Left lung (tissue), 10 donors: ENCODE data around the gene MICAL2. TPM values are rescaled to one million over a fixed set of nuclear protein-coding genes. Genes with fewer than 3 reads are reported as not detected.
A peak's percentile ranks its signal among the peaks of the same experiment; 100 is the strongest.

Source experiments
- ATAC-seq: fragments of 200-7000 bp; cut with Tn5 transposase; one replicate; pipeline ENCODE4 v1.9.1; 2020; ENCODE audit warnings: moderate library complexity
- DNase-seq, 4 donors: peaks; one replicate each; pipeline ENCODE4 v3.0.0-alpha.2; 2013 to 2020
- H3K27ac ChIP-seq, 2 donors: fragments of 200-600 bp; sonication (generic) in 1 of 2; one replicate each; pipeline versions ENCODE4 v1.5.0 to v1.8.0; 2020 to 2021
- H3K27me3 ChIP-seq, 2 donors: fragments of 200-600 bp; sonication (generic) in 1 of 2; one replicate each; pipeline versions ENCODE4 v1.5.0 to v1.8.0; 2020 to 2021
- H3K36me3 ChIP-seq, 2 donors: fragments of 200-600 bp; sonication (generic) in 1 of 2; one replicate each; pipeline versions ENCODE4 v1.5.0 to v1.8.0; 2020 to 2021
- H3K4me1 ChIP-seq, 2 donors: fragments of 200-600 bp; one replicate each; pipeline ENCODE4 v1.8.0; 2021
- H3K4me3 ChIP-seq, 2 donors: fragments of 200-600 bp; sonication (generic) in 1 of 2; one replicate each; pipeline versions ENCODE4 v1.5.0 to v1.8.0; 2020 to 2021; ENCODE audit warnings: mild to moderate bottlenecking in 1 of 2
- H3K9me3 ChIP-seq, 2 donors: fragments of 200-600 bp; sonication (generic) in 1 of 2; one replicate each; pipeline versions ENCODE4 v1.5.0 to v1.8.0; 2020 to 2021
- CTCF ChIP-seq, 2 donors: fragments of 200-600 bp; sonication (generic) in 1 of 2; IDR thresholded peaks; one replicate each; pipeline versions ENCODE4 v1.5.0 to v1.8.0; 2021; ENCODE audit warnings: antibody characterized with exemption in 2 of 2
- intact Hi-C, 2 donors: fragments of 100-400 bp; cut with DNase I; formaldehyde crosslinking; loops; one replicate each; pipeline versions ENCODE4 v1.11.2 to v1.14.2; 2022
- polyA plus RNA-seq, 6 donors: library from polyadenylated mRNA; unstranded; fragments of 120-200 nt; gene quantifications; one replicate each; pipeline ENCODE4 v1.2.1, GENCODE V29; 2013; ENCODE audit not compliant: insufficient read length in 6 of 6
- total RNA-seq, 2 donors: library from RNA; stranded (reverse); fragmentation: NEBNext Ultra II Directional; extraction: Animal tissue kit (Norgen Biotek cat#: 25700); gene quantifications; one replicate each; pipeline ENCODE4 v1.2.1, GENCODE V29; 2021
- donor health status: DM: no; HTN: yes; CAD: no.
- donor health status: DM: no; HTN: no; CAD: no.

MICAL2 gene
- total and polyA plus RNA-seq, 8 donors: 49.8 to 293 (median 89.4) TPM

GRCh38 chr11:12090761-12091258 lies 19.6 kb upstream of the MICAL2 start:
- peak; percentile 82 for ATAC-seq
- intact Hi-C loops: no loop called here
- no peaks in the 10 kb centered on the region for H3K36me3 ChIP-seq
- peak overlapping the region; percentile 45 to 85 for H3K27ac ChIP-seq
- peaks cover 35 to 76% of the 10 kb centered on the region in 2 donors for H3K4me1 ChIP-seq
- peak in 2 of 4 donors; percentile 83 to 84 for DNase-seq
- H3K9me3 ChIP-seq: no peaks in the 10 kb centered on the region
- no peak for TF ChIP-seq CTCF (IDR thresholded peaks at IDR 0.05)
- H3K27me3 ChIP-seq: no peaks in the 10 kb centered on the region
- no peak overlapping the region for H3K4me3 ChIP-seq

GRCh38 chr11:12091956-12092558 lies 18.3 kb upstream of the MICAL2 start:
- Histone ChIP-seq H3K36me3 (no peaks in the 10 kb centered on the region), H3K9me3 (no peaks in the 10 kb centered on the region), H3K27ac (peak overlapping the region in 1 of 2 donors; percentile 85), H3K4me1 (peaks cover 23 to 64% of the 10 kb centered on the region in 2 donors), H3K4me3 (no peak overlapping the region), H3K27me3 (no peaks in the 10 kb centered on the region)
- intact Hi-C loops: no loop called here
- DNase-seq (no peak), ATAC-seq (no peak)
- TF ChIP-seq CTCF (IDR thresholded peaks at IDR 0.05): no peak

- intact Hi-C loops: no loop called here
- no peak for DNase-seq
- Histone ChIP-seq H3K27ac (no peak overlapping the region), H3K27me3 (no peaks in the 10 kb centered on the region), H3K9me3 (no peaks in the 10 kb centered on the region), H3K4me3 (no peak overlapping the region), H3K4me1 (peaks cover 17 to 57% of the 10 kb centered on the region in 2 donors), H3K36me3 (no peaks in the 10 kb centered on the region)
- ATAC-seq: no peak
- TF ChIP-seq CTCF (IDR thresholded peaks at IDR 0.05): no peak
Observed at GRCh38 chr11:12092714-12093113, 17.7 kb upstream of the MICAL2 start.

GRCh38 chr11:12094872-12095800 lies 15.3 kb upstream of the MICAL2 start:
- H3K27ac ChIP-seq: peak overlapping the region; percentile 13 to 41
- no peaks in the 10 kb centered on the region for H3K36me3 ChIP-seq
- H3K4me3 ChIP-seq: no peak overlapping the region
- no peak for TF ChIP-seq CTCF (IDR thresholded peaks at IDR 0.05)
- H3K9me3 ChIP-seq: no peaks in the 10 kb centered on the region
- intact Hi-C loops: no loop called here
- DNase-seq (no peak), ATAC-seq (peak; percentile 51)
- peaks cover 5 to 44% of the 10 kb centered on the region in 2 donors for H3K4me1 ChIP-seq
- H3K27me3 ChIP-seq: no peaks in the 10 kb centered on the region

GRCh38 chr11:12097219-12097618 lies 13.2 kb upstream of the MICAL2 start:
- TF ChIP-seq CTCF (IDR thresholded peaks at IDR 0.05): no peak
- Histone ChIP-seq H3K27me3 (no peaks in the 10 kb centered on the region), H3K9me3 (no peaks in the 10 kb centered on the region), H3K4me1 (peaks cover 3 to 30% of the 10 kb centered on the region in 2 donors), H3K4me3 (no peak overlapping the region), H3K27ac (no peak overlapping the region), H3K36me3 (no peaks in the 10 kb centered on the region)
- DNase-seq (no peak), ATAC-seq (no peak)
- intact Hi-C loops: no loop called here
